Neural crest cell (in vitro differentiated cells): ENCODE measurements around the gene PEX6. TPM values are rescaled to one million over a fixed set of nuclear protein-coding genes. Genes with fewer than 3 reads are reported as not detected.
A peak's percentile ranks its signal among the peaks of the same experiment; 100 is the strongest.

Experiments used
- DNase-seq: peaks from one replicate; pipeline ENCODE4 v3.0.0; 2021; ENCODE audit warnings: low read depth, mixed read lengths, low spot score
- H3K27ac Mint-ChIP-seq: one replicate; pipeline ENCODE4 v1.8.0; 2021; ENCODE audit warnings: mild to moderate bottlenecking, mixed read lengths; ENCODE audit not compliant: unreplicated experiment
- H3K27me3 Mint-ChIP-seq: 2 replicates; pipeline ENCODE4 v1.8.0; 2021; ENCODE audit warnings: low read depth, mild to moderate bottlenecking, mixed read lengths
- H3K36me3 Mint-ChIP-seq: 2 replicates; pipeline ENCODE4 v1.8.0; 2021; ENCODE audit warnings: low read depth, mild to moderate bottlenecking, mixed read lengths
- H3K4me1 Mint-ChIP-seq: 2 replicates; pipeline ENCODE4 v1.8.0; 2021; ENCODE audit warnings: mixed read lengths
- H3K4me3 Mint-ChIP-seq: one replicate; pipeline ENCODE4 v1.8.0; 2021; ENCODE audit warnings: mild to moderate bottlenecking, mixed read lengths
- H3K9me3 Mint-ChIP-seq: 2 replicates; pipeline ENCODE4 v1.8.0; 2021; ENCODE audit warnings: mixed read lengths
- CTCF ChIP-seq: fragments of 200-600 bp; sonication (generic); conservative IDR thresholded peaks from 2 replicates; pipeline ENCODE4 v1.5.0; 2021; ENCODE audit warnings: antibody characterized with exemption, mild to moderate bottlenecking
- long read RNA-seq: library from polyadenylated mRNA; unstranded; transcript quantifications from one replicate; pipeline ENCODE4 v2.0.0, GENCODE V29; 2020
- total RNA-seq: library from RNA; stranded (reverse); gene quantifications from 2 replicates; pipeline ENCODE4 v1.2.1, GENCODE V29; 2021

Gene PEX6, protein sequence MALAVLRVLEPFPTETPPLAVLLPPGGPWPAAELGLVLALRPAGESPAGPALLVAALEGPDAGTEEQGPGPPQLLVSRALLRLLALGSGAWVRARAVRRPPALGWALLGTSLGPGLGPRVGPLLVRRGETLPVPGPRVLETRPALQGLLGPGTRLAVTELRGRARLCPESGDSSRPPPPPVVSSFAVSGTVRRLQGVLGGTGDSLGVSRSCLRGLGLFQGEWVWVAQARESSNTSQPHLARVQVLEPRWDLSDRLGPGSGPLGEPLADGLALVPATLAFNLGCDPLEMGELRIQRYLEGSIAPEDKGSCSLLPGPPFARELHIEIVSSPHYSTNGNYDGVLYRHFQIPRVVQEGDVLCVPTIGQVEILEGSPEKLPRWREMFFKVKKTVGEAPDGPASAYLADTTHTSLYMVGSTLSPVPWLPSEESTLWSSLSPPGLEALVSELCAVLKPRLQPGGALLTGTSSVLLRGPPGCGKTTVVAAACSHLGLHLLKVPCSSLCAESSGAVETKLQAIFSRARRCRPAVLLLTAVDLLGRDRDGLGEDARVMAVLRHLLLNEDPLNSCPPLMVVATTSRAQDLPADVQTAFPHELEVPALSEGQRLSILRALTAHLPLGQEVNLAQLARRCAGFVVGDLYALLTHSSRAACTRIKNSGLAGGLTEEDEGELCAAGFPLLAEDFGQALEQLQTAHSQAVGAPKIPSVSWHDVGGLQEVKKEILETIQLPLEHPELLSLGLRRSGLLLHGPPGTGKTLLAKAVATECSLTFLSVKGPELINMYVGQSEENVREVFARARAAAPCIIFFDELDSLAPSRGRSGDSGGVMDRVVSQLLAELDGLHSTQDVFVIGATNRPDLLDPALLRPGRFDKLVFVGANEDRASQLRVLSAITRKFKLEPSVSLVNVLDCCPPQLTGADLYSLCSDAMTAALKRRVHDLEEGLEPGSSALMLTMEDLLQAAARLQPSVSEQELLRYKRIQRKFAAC
- total RNA-seq: 21.7 and 22.5 TPM in 2 replicates
- long read RNA-seq, partial matches to known transcripts: 3 of 7 reads
- long read RNA-seq, other reads (novel, unspliced or antisense): 2 of 7 reads

- peaks cover 29% of the 10 kb centered on the region for H3K4me1 Mint-ChIP-seq
- TF ChIP-seq CTCF: no peak
- H3K9me3 Mint-ChIP-seq: no peaks in the 10 kb centered on the region
- no peaks in the 10 kb centered on the region for H3K27me3 Mint-ChIP-seq
- peaks cover under 1% of the 10 kb centered on the region for H3K36me3 Mint-ChIP-seq
- DNase-seq: peak; percentile 86
- H3K4me3 Mint-ChIP-seq: peak within 1 kb of the TSS; percentile 89
- peak within 1 kb of the TSS; percentile 78 for H3K27ac Mint-ChIP-seq
Measured at GRCh38 chr6:42978839-42979522, at the start of gene PEX6. Gene PEX6, minus strand, starts transcription at chr6:42979181. Its CDS starts 31 bp downstream, at chr6:42979150.

GRCh38 chr6:43026365-43026764 lies 47.4 kb upstream of the PEX6 start:
- no peaks in the 10 kb centered on the region for H3K9me3 Mint-ChIP-seq
- TF ChIP-seq CTCF: no peak
- peaks cover 8% of the 10 kb centered on the region for H3K4me1 Mint-ChIP-seq
- H3K27me3 Mint-ChIP-seq: no peaks in the 10 kb centered on the region
- H3K36me3 Mint-ChIP-seq: peaks cover 27% of the 10 kb centered on the region
- peak overlapping the region; percentile 34 for H3K4me3 Mint-ChIP-seq
- no peak for DNase-seq
- no peak overlapping the region for H3K27ac Mint-ChIP-seq

GRCh38 chr6:43024436-43024835 lies 45.5 kb upstream of the PEX6 start:
- peaks cover 20% of the 10 kb centered on the region for H3K36me3 Mint-ChIP-seq
- DNase-seq: no peak

GRCh38 chr6:43021270-43022047 lies 42.5 kb upstream of the PEX6 start, which contains the start of gene RRP36:
Gene RRP36, plus strand, starts transcription at chr6:43021623. Its CDS starts 32 bp downstream, at chr6:43021655.
- peak; percentile 64 for DNase-seq
- Mint-ChIP-seq H3K27me3 (no peaks in the 10 kb centered on the region), H3K27ac (peak within 1 kb of the TSS; percentile 97), H3K9me3 (no peaks in the 10 kb centered on the region), H3K4me1 (peaks cover 4% of the 10 kb centered on the region), H3K4me3 (peak within 1 kb of the TSS; percentile 95), H3K36me3 (peaks cover 16% of the 10 kb centered on the region)
- no peak for TF ChIP-seq CTCF

More at GRCh38 chr6:43024436-43024835, 45.5 kb upstream of the PEX6 start:
- Mint-ChIP-seq H3K27ac (no peak overlapping the region), H3K27me3 (no peaks in the 10 kb centered on the region), H3K9me3 (no peaks in the 10 kb centered on the region), H3K4me3 (peak overlapping the region; percentile 75), H3K4me1 (peaks cover 8% of the 10 kb centered on the region)
- no peak for TF ChIP-seq CTCF
